ENCODE data around the gene LINGO1. TPM values are rescaled to one million over a fixed set of nuclear protein-coding genes. Genes with fewer than 3 reads are reported as not detected.

LINGO1 gene
- total RNA-seq, 4 donors from 2014 or later = 0.09 to 1.2 (median 0.38) TPM; not detected in 1

DNA sequence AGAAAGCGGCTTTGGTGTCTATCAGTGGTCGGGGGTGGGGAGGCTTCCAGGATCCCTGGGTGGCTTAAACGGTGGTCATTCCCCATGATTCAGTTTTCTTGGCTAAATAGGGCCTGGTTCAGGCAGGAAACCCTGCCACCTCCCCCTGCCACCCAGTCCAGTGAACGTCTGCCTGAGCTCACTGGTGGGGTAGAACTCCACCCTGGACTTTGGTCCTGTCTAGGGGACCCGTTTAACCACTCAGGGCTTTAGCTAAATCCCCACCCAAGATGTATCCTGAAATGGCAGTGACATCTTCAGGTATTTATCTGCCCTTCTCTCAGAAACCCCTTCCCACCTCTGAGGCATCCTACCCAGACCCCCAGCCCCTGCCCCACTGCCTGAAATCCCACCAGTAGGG is 30.5 kb upstream of the LINGO1 start:
- Histone ChIP-seq H3K36me3 (no peaks in the 10 kb centered on the region), H3K9me3 (no peaks in the 10 kb centered on the region), H3K27me3 (peaks cover 0 to 88% (median 0%) of the 10 kb centered on the region in 4 donors), H3K4me3 (no peak overlapping the region), H3K27ac (no peak overlapping the region), H3K4me1 (peaks cover 0 to 6% (median 0%) of the 10 kb centered on the region in 3 donors)
- intact Hi-C loops (cut with DNase I) = no loop called here
- TF ChIP-seq, protein P1, sequence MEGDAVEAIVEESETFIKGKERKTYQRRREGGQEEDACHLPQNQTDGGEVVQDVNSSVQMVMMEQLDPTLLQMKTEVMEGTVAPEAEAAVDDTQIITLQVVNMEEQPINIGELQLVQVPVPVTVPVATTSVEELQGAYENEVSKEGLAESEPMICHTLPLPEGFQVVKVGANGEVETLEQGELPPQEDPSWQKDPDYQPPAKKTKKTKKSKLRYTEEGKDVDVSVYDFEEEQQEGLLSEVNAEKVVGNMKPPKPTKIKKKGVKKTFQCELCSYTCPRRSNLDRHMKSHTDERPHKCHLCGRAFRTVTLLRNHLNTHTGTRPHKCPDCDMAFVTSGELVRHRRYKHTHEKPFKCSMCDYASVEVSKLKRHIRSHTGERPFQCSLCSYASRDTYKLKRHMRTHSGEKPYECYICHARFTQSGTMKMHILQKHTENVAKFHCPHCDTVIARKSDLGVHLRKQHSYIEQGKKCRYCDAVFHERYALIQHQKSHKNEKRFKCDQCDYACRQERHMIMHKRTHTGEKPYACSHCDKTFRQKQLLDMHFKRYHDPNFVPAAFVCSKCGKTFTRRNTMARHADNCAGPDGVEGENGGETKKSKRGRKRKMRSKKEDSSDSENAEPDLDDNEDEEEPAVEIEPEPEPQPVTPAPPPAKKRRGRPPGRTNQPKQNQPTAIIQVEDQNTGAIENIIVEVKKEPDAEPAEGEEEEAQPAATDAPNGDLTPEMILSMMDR (IDR thresholded peaks at IDR 0.05) = no peak
- TF ChIP-seq POLR2A (IDR thresholded peaks at IDR 0.05) = no peak
- no peak for DNase-seq
- WGBS, 2 donors = 59 to 61% methylated on average over 5 of the region's 5 CpGs

DNA sequence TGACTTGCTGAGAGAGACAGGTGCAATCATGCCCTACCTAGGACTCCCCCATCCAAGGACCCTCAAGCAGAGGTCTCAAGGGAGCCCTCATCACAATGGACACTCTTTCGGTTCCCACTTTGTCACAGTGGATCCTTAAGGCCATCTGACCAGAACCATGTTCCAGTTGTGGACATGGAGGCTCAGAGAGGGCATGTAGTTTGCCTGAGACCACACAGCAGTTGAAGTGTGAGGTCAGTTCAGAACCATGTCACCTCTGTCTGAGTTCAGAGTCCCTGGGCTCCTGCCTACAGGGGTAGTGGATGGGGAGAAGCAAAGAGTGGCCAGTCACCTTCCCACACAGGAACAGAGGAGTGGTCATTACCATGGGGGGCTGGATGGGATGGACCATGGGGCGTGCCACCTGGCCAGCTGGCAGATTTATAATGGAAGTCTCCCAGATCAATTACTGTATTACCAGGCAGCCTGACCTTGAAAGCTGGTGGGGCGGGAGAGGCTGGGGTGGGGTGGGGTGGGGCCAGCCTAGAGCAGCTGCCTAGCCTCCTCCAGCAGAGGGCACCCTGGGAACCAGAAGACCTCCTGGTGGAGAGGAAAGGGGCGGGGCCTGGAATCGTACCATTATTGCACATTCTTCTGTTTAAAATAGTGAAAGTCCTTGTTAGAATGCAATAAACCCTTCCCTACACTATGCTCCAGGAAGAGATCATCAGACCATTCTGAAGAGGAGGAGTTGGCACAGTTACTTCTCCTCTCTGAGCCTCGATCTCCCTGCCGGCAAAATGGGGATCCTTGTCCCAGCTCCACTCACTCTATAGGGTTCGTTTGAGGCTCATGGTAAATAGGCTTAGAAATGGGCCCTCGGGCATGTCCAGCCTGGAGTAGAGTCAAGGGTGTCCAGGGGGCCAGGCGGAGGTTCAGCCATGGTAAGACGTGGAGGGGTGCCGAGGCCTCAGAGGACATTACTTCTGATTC is 26.9 kb upstream of the LINGO1 start:
- 32 to 52% methylated on average over 4 to 9 of the region's 12 CpGs for WGBS, 2 donors
- H3K27ac ChIP-seq = no peak overlapping the region
- no peak for DNase-seq
- TF ChIP-seq, protein P1 (IDR thresholded peaks at IDR 0.05) = no peak
- H3K36me3 ChIP-seq = no peaks in the 10 kb centered on the region
- H3K4me3 ChIP-seq = no peak overlapping the region
- H3K9me3 ChIP-seq = no peaks in the 10 kb centered on the region
- peaks cover 0 to 6% (median 0%) of the 10 kb centered on the region in 3 donors for H3K4me1 ChIP-seq
- intact Hi-C loops (cut with DNase I) = no loop called here
- H3K27me3 ChIP-seq = peaks cover 0 to 89% (median 0%) of the 10 kb centered on the region in 4 donors

DNA sequence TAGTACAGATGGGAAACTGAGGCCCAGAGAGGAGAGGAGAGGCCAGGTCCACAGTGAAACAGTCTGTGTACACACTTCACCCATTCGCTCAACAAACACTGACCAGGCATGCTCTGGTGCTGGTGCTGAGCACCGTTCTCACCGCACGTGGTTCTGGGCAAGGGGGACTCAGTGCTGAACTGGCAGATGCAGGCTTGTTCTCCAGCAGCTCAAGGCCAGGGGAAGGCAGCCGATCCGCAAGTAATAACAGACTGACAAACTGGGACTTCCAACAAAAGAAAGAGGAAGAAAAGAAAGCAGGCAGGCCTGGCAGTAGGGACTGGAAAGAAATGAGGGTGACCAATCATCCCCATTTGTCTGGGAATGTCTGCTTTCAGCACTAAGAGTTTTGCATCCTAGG is 25.6 kb upstream of the LINGO1 start:
- H3K27me3 ChIP-seq = peaks cover 0 to 89% (median 0%) of the 10 kb centered on the region in 4 donors
- WGBS, 2 donors = 64 to 93% methylated on average over 6 of the region's 6 CpGs

DNA sequence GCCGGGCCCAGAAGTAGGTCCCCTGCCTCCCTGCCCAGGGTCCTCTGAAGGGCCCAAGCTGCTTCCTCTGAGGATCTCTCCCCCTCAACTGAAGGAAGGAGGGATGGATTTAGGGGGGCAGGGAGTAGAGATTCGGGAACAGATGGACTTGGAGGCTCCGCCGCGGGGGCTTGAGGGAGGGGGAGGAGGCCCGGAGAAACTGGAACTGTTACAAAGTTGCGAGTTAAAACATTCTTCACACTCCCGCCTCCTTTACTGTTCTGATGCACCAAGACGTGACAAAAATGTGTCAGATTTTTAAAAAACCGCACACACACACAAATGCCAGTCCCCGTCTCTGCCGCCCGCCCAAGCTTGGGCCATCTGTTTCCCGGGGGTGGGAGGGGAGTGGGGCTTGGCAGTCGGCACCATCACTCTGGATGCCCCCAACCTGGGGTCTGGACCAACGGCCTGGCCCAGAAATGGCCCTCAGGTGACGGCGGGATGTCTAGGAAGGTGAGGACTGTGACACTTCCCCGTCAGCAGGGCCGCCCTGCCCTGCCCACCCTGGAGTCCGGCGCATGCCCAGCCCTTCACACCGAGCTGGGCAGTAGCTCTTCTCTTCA is 25.0 kb upstream of the LINGO1 start:
- no peak for TF ChIP-seq POLR2A (IDR thresholded peaks at IDR 0.05)
- TF ChIP-seq, protein P1 (IDR thresholded peaks at IDR 0.05) = no peak
- Histone ChIP-seq H3K27me3 (peaks cover 0 to 89% (median 0%) of the 10 kb centered on the region in 4 donors), H3K9me3 (no peaks in the 10 kb centered on the region), H3K4me3 (no peak overlapping the region), H3K27ac (no peak overlapping the region), H3K4me1 (peaks cover 0 to 6% (median 0%) of the 10 kb centered on the region in 3 donors), H3K36me3 (no peaks in the 10 kb centered on the region)
- intact Hi-C loops (cut with DNase I) = no loop called here
- 36 to 48% methylated on average over 9 to 12 of the region's 23 CpGs for WGBS, 2 donors
- no peak for DNase-seq

More for the DNA sequence above, 25.6 kb upstream of the LINGO1 start:
- no peak for TF ChIP-seq POLR2A (IDR thresholded peaks at IDR 0.05)
- TF ChIP-seq, protein P1 (IDR thresholded peaks at IDR 0.05) = no peak
- no peaks in the 10 kb centered on the region for H3K36me3 ChIP-seq
- H3K27ac ChIP-seq = no peak overlapping the region
- H3K9me3 ChIP-seq = no peaks in the 10 kb centered on the region
- peaks cover 0 to 6% (median 0%) of the 10 kb centered on the region in 3 donors for H3K4me1 ChIP-seq
- no peak overlapping the region for H3K4me3 ChIP-seq
- intact Hi-C loops (cut with DNase I) = no loop called here
- no peak for DNase-seq

DNA sequence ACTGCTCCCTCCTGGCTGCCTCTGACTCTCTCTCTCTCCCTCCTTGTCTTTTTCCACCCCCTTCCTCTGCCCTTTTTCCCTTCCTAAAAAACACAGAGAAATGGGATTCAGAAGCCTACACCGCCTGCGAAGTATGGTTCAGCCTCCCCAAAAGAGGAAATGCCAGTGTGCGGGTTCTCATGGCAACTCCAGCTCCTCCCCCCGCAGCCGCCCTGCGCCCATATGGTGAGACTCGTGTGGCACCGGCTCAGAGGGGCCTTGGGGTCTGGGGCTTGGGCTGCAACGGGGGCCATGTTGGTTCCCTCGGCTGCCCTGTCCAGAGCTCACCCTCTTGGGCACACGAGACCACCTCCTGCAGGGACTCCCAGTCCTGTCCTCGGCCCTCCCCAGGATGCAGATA is 23.6 kb upstream of the LINGO1 start:
- no peak for DNase-seq
- no peak overlapping the region for H3K4me3 ChIP-seq
- no peaks in the 10 kb centered on the region for H3K9me3 ChIP-seq
- TF ChIP-seq, protein P1 (IDR thresholded peaks at IDR 0.05) = no peak
- TF ChIP-seq POLR2A (IDR thresholded peaks at IDR 0.05) = no peak
- intact Hi-C loops (cut with DNase I) = no loop called here
- peaks cover 0 to 84% (median 0%) of the 10 kb centered on the region in 4 donors for H3K27me3 ChIP-seq
- peaks cover 0 to 6% (median 0%) of the 10 kb centered on the region in 3 donors for H3K4me1 ChIP-seq
- no peaks in the 10 kb centered on the region for H3K36me3 ChIP-seq
- 32 to 50% methylated on average over 6 to 11 of the region's 12 CpGs for WGBS, 2 donors
- H3K27ac ChIP-seq = no peak overlapping the region
